Spleen (tissue), 7 donors: ENCODE data around the gene AURKAIP1.

Experiments
- POLR2A ChIP-seq, 3 donors: fragments of 450-650 bp; IDR thresholded peaks; one replicate each; pipeline ENCODE4 v1.5.1; 2017; ENCODE audit warnings: antibody characterized with exemption in 3 of 3, mild to moderate bottlenecking in 1 of 3
- TF ChIP-seq, protein P1 (sequence below), 11 experiments: fragments of 200-600 bp in 7 of 11; fragments of 450-650 bp in 4 of 11; sonication (generic) in 4 of 11; IDR thresholded peaks in 8 of 11; conservative IDR thresholded peaks in 3 of 11; 1 replicate in 7 of 11; 2 replicates in 4 of 11; pipeline versions ENCODE4 v1.4.0 to v1.8.0; 2016 to 2021; ENCODE audit warnings: antibody characterized with exemption in 11 of 11, inconsistent platforms in 4 of 11, mild to moderate bottlenecking in 1 of 11
- donor health status: DM: no; HTN: no; CAD: no; lungs with moderate emphysema.
- donor health status: DM: no; HTN: no; CAD: no.
- donor health status: DM: no; HTN: no; CAD: no.

DNA sequence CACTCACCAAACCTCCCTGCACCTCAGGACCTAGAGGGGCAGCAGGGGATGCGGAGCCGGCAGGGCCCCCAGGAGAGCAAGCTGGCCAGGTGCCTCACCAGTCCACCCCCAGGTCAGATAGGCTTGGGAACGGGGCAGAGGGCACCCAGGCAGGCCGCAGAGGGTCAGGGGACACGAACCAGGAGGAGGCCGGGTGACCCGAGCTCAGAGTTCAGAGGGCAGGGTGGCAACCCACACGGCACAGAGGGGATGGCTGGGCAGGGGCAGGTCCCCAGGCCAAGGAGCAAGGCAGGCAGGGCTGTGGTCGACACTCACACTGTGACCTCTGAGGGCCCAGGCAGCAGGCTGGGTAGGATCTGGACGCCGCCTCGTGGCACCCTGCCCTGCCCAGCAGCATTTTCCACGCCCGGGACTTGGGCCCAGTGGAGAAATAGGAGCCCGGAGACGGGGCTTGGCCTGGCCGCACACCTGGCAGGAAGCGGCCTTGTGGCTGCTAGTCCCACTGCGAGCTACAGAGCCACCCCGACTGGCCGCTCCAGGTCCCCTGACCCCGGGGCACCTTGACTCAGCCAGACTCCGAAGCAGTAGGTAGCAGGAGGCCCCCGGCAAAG, 31.1 kb downstream of the AURKAIP1 start:
- TF ChIP-seq, protein P1, sequence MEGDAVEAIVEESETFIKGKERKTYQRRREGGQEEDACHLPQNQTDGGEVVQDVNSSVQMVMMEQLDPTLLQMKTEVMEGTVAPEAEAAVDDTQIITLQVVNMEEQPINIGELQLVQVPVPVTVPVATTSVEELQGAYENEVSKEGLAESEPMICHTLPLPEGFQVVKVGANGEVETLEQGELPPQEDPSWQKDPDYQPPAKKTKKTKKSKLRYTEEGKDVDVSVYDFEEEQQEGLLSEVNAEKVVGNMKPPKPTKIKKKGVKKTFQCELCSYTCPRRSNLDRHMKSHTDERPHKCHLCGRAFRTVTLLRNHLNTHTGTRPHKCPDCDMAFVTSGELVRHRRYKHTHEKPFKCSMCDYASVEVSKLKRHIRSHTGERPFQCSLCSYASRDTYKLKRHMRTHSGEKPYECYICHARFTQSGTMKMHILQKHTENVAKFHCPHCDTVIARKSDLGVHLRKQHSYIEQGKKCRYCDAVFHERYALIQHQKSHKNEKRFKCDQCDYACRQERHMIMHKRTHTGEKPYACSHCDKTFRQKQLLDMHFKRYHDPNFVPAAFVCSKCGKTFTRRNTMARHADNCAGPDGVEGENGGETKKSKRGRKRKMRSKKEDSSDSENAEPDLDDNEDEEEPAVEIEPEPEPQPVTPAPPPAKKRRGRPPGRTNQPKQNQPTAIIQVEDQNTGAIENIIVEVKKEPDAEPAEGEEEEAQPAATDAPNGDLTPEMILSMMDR (IDR thresholded peaks at IDR 0.05 in 8 of 11, conservative IDR thresholded peaks at IDR 0.05 in 3 of 11) = no peak
- TF ChIP-seq POLR2A (IDR thresholded peaks at IDR 0.05) = no peak
